GM19035 (cell line): ENCODE measurements around the gene FBLN2.
"Not testable (repeated sequence)": the region's sequence is repeated elsewhere in the genome, so short reads cannot be mapped to it uniquely, and the experiment has no call there.

ENCODE experiments used
- ATAC-seq: cut with Tn5 transposase; IDR thresholded peaks from one replicate; pipeline ENCODE4 v1.9.1; 2021; ENCODE audit not compliant: unreplicated experiment

The FBLN2 gene

DNA sequence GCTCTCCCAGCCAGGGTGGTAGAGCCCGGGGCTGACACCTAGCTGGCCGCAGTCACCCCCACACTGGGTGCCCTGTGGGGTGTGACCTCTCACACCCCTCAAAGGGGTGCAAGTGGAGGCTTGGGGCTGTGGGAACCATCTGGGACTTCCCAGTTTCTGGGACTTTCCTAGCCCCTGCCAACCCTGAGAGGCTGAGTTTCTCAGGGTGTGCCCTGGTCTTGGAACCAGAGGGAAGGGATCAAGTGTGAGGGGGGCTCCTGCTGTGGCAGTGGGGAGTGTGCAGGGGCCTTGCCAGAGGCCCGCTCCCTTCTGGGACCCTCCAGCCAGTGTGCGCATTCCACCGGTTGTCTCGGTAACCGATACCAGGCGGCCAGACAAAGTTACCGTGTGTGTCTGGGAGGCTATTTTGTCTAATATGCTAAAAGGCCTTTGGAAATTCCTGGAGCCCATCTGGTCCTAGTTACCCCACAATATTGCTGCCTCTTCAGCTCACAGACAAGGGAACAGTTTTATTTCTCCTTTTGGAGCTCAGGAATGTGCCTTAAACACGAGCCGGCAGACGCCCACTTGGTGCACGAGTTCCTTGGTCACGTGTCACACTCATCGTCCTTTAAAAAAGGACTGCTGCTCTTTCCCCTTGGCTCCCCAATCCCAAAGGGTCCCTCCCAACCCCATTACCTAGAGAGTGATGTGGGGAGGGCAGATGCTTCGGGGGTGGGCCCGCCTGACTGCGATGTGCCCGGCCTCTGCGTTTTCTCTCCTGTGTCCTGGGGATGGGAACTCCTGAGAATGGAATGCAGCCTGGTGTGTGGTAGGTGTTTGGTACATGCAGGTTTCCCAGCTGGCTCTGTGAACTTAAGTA is 35.6 kb upstream of the FBLN2 start:
- no peak for ATAC-seq

DNA sequence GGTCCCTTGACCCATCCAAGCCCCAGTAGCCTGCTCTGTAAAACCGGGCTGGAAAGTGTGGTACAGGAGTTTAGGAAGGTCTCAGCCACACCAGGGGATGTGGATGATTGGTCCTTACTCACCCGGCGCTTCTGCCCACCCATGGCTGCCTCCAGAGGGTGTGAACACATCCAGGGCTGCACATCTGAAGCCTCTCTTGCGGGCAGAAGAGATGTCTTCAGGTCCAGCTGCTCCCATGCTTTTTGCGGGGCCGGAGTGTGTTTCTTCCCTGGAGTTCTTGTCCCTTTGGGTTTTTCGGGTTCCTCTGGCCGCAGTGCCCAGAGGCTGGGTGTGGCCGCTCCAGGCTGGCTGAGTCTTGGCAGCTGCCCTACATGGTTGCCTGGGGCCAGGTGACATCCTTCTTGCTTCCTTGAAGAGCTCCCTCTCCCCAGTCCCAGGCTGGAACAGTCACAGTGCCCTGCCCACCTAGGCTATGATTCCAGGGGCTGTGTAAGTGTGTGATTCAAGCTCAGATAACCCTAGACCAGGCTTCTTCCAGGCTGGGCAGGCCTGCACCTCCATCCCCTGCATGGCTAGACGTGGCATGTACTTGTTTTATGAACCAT is 34.9 kb upstream of the FBLN2 start:
- no peak for ATAC-seq

DNA sequence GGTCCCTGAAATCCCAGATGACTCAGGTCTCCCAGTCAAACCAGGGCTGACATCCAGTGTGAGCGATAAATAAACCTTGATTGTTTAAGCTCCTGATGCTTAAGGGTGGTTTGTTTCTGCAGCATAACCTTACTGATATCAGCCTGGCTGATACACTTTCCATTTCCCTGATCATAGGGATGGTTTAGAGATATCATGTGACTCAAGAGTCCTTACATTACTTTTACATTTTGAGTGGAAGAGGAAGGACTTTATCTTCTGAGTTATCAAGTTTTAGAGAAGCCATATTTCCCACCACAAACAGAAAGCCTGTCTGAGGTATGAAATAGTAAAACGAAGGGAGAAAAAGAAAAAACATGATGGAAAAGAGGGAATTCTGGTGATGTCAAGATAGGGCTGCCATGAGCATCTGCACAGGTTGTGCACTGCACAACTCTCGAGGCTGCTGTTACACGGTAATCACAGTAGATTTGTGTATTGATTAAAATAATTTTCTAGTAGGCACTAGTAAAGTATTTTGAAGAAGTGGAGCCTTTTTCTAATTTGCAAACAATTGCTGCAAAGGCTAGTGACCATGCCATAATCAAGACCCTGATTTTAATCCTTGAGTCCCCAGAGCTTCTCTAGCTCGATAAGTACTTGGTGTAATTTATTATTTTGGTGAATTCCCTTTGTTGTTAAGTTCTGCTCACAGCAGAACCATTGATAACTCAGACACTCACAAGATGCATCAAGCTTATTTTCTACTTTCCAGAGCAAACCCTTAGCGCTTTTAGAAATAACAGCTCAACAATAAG is 34.1 kb upstream of the FBLN2 start:
- ATAC-seq: no peak

DNA sequence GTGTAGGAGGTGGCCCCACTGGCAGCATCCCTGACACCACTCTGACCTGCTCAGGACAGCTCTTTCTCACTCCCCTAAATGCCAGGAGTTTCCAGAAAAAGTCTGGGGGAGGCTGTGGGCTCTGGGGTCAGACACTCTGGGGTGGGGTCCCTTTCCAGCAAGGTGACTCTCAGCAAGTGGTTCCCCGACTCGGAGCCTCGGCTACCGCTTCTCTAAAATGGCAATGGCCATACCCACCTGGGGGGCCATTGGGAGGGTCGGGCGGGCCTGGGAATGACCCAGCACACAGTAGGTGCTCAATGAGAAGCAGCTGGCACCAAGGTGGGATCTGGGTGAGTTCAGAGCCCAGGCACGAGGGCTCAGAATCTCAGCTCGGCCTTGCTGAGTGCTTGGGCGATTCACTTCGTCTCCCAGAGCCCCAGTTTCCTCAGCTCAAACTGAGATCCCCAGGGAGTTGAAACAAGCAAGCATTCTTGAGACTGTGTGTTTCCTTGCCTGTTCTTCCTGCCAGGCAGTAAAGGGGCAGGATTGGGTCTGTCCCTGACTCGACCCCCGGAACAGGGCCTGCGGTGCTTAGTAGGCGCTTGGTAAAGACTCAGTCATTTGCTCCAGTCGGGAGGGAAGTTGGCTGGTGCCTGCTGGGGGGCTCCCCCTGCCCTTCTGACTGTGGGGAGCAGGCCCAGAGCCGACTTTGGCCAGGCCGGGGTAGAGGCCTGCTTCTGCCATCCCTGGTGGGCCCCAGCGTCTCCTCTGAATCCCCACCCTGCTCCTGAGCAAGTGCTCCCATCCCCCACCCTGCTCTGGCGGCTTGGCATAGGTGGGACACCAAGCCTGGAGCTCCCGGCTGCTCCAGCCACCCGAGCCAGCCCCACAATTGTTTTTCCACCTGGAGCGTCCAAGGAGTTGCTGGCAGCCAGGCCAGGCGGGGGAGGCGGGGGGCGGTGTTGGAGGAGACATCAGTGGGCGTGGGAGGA is 32.9 kb upstream of the FBLN2 start:
- no peak for ATAC-seq

DNA sequence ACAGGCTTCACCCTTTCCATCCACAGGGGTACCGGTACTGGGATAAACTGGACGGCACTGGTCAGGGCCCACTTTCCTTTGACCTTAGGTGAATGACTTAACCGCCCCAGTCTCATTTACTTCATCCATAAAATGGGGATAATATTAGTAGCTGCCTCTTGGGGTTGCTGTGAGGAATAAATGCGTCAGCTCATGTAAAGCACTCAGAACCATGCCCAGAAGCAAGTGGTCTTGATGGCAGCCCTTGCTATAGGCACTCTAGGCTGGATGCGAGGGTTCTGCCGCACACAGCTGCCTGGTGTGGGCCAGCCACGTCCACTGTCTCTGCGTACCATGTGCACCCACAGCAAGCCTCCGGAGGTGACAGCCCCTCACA is 32.2 kb upstream of the FBLN2 start:
- ATAC-seq: no peak

GRCh38 chr3:13517253-13517977 is 31.5 kb upstream of the FBLN2 start:
- no peak for ATAC-seq

DNA sequence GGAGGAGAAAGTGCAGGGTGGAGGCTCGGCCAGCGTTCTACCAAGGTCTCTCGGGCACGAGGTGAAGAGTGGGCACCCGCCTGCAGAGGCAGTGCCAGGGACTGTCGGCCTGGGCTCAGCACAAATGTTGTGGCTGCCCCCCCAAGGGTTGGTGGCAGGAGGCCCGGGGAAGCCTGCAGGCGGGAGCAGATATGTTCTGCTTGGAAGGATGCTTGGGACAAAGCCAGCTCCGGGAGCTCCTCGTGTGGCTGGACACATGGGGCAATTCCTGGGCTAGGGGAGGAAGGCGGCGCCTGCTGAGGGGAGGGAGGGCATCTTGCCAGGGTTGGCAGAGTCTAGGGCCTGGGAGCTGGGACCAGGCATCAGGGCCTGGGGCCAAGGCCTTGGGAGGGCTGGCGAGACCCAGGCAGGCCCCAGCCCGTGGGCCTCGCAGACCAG is 30.4 kb upstream of the FBLN2 start:
- no peak for ATAC-seq

- ATAC-seq: no peak
Measured at GRCh38 chr3:13519006-13519791, 29.7 kb upstream of the FBLN2 start.

GRCh38 chr3:13520326-13520880 is 28.5 kb upstream of the FBLN2 start:
- no peak for ATAC-seq

GRCh38 chr3:13521309-13521708 is 27.6 kb upstream of the FBLN2 start:
- no peak for ATAC-seq

DNA sequence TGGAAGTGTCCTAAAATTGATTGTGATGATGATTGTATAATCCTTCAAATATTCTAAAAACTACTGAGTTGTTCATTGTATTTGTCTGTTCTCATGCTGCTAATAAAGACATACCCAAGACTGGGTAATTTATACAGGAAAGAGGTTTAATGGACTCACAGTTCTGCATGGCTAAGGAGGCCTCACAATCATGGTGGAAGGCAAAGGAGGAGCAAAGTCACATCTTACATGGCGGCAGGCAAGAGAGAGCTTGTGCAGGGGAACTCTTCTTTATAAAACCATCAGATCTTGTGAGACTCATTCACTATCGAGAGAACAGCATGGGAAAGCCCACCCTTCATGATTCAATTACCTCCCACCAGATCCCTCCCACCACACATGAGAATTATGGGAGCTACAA is 27.2 kb upstream of the FBLN2 start:
- ATAC-seq: not testable (repeated sequence)

DNA sequence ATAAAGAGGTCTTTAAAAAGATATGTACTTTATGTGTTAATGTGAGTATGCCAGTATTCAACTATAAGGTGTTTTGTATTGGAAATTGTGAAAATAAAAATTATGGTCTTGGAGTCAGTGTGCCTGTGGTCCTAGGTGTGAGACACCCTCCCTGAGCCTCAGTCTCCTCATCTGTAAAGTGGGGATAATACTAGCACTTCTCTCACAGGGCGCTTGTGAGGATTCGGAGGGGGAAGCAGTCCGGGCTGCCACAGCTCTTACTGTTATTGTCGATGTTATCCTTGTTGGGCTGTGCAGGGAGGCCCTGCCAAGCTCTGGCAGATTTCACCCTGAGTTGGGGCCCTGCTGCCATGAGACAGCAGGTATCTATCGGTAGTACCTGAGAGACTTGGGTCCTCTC is 26.7 kb upstream of the FBLN2 start:
- ATAC-seq: no peak

DNA sequence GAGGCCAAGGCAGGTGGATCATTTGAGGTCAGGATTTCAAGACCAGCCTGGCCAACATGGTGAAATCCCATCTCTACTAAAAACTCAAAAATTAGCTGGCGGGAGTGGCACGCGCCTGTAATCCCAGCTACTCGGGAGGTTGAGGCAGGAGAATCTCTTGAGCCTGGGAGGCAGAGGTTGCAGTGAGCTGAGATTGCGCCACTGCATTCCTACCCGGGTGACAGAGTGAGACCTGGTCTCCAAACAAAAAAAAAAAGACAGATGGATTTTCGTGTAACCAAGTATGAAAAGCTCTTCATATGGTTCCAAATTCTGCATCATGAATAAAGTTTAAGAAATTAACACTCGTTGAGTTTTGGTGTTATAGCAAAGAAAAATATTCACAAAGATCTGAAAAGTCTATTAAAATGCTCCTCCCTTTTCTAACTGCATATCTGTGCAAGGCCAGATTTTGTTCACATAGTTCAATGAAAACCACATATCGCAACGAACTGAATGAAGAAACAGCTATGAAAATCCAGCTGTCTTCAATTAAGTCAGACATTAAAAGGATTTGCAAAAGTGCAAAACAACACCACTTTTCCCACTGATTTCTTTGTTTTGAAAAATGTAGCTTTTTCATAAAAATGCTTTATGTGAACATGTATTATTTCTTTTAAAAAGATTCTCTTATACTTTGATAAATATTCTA is 23.8 kb upstream of the FBLN2 start:
- ATAC-seq: no peak

GRCh38 chr3:13525827-13526625 is 22.9 kb upstream of the FBLN2 start:
- no peak for ATAC-seq

- ATAC-seq: no peak
Measured at GRCh38 chr3:13526626-13526949, 22.3 kb upstream of the FBLN2 start.

DNA sequence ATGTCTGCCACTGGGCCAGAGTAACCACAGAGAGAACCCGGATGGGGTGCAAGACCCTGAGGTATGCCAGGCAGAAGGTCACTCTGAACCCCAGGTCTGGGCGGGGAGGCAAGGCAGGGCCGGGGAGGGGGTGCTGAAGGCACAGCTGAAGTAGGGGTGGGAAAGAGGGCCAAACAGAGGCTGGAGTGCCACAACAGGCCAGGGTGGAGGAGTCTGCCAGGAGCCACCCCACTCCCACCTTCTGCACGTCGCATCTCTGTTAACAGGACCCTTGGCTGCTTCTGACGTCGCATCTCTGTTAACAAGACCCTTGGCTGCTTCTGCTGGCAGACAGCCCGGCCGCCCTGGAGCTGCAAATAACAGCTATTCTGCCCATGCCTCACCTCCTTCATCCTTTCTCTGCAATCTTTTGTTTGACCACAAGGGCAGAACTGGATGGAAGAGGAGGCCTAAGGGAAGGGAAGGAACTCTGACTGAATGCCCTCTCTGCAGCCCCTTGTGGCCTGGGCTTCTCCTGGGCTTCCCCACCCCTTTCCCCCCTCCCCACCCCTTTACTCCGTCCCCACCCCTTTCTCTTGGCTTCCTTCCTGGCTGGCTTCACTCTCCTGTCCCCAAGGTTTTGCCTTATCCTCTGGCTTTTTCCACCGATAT is 20.6 kb upstream of the FBLN2 start:
- no peak for ATAC-seq
